ENCODE results near the gene CMTM2. TPM values are rescaled to one million over a fixed set of nuclear protein-coding genes. Genes with fewer than 3 reads are reported as not detected.

The CMTM2 gene
- total RNA-seq, 2 experiments from 2014 or later, result 0.19 to 0.91 TPM

GRCh38 chr16:66603537-66604375 lies 24.5 kb downstream of the CMTM2 start:
- no peaks in the 10 kb centered on the region for H3K9me2 ChIP-seq (ENCODE audit: insufficient read depth, low read length)
- H3K79me2 ChIP-seq (ENCODE audit: insufficient read depth, low read depth, low read length), result no peaks in the 10 kb centered on the region
- H3K4me2 ChIP-seq (ENCODE audit: low read length), result peak overlapping the region; percentile 72
- peaks cover 6% of the 10 kb centered on the region; the same call in 1 of the 2 replicates for H4K20me1 ChIP-seq (ENCODE audit: insufficient read depth, low read length)
- H3K4me3 ChIP-seq (ENCODE audit: low read depth, low read length, poor library complexity, severe bottlenecking), result peak overlapping the region; percentile 84
- peak overlapping the region; percentile 68 for H2AFZ ChIP-seq (ENCODE audit: low read length)
- DNase-seq (ENCODE audit: low spot score), result peak; percentile 75
- no TSS peak for BruUV-seq (replicated peaks)
- intact Hi-C loops (cut with micrococcal nuclease; ENCODE audit: unreplicated experiment), result loop anchor here (1.0 to 5.0 kb wide), 2 partner anchors 51 to 125 kb away; partner anchors contain the start of genes CKLF and TK2
- TF ChIP-seq EZH2phosphoT487 (IDR thresholded peaks at IDR 0.05; ENCODE audit: borderline replicate concordance, low read depth, low read length) (no peak), CTCF (conservative IDR thresholded peaks at IDR 0.05; ENCODE audit: low read length) (no peak)
- POLR2A ChIA-PET, result interaction anchor here (0.8 kb wide), 1 partner anchor 264 kb away, joined by 3 read pairs; no protein-coding TSS in a partner anchor
- H3K9me3 ChIP-seq (ENCODE audit: low read length), result peaks cover 15% of the 10 kb centered on the region; the same call in 1 of the 2 replicates
- H3K4me1 ChIP-seq (ENCODE audit: insufficient read depth, low read length, poor library complexity, severe bottlenecking), result peaks cover 52% of the 10 kb centered on the region
- peak overlapping the region; percentile 53 for H3K27ac ChIP-seq (ENCODE audit: low read depth, low read length, poor library complexity, severe bottlenecking)
- CTCF ChIA-PET (ENCODE audit: unreplicated experiment), result no interaction called here
- H3K36me3 ChIP-seq (ENCODE audit: insufficient read depth, low read length), result peaks cover 2% of the 10 kb centered on the region; the same call in 1 of the 2 replicates

GRCh38 chr16:66604376-66605176 lies 25.3 kb downstream of the CMTM2 start, which contains the start of gene CMTM3:
TSS of gene CMTM3 (plus strand) at chr16:66604704. CDS start at chr16:66604806, 102 bp downstream.
- DNase-seq (ENCODE audit: low spot score), result peak; percentile 81
- Histone ChIP-seq H3K27ac (ENCODE audit: low read depth, low read length, poor library complexity, severe bottlenecking) (peak within 1 kb of the TSS; percentile 53), H3K79me2 (ENCODE audit: insufficient read depth, low read depth, low read length) (no peaks in the 10 kb centered on the region), H3K4me2 (ENCODE audit: low read length) (peak within 1 kb of the TSS; percentile 91), H3K9me2 (ENCODE audit: insufficient read depth, low read length) (no peaks in the 10 kb centered on the region), H2AFZ (ENCODE audit: low read length) (peak within 1 kb of the TSS; percentile 68), H3K4me1 (ENCODE audit: insufficient read depth, low read length, poor library complexity, severe bottlenecking) (peaks cover 52% of the 10 kb centered on the region), H3K9me3 (ENCODE audit: low read length) (peaks cover 15% of the 10 kb centered on the region; the same call in 1 of the 2 replicates), H4K20me1 (ENCODE audit: insufficient read depth, low read length) (peaks cover 6% of the 10 kb centered on the region; the same call in 1 of the 2 replicates), H3K36me3 (ENCODE audit: insufficient read depth, low read length) (peaks cover 10% of the 10 kb centered on the region), H3K4me3 (ENCODE audit: low read depth, low read length, poor library complexity, severe bottlenecking) (peak within 1 kb of the TSS; percentile 84)
- POLR2A ChIA-PET, result interaction anchor here (0.6 kb wide), 1 partner anchor 270 kb away, joined by 4 read pairs; no protein-coding TSS in a partner anchor
- no TSS peak for BruUV-seq (replicated peaks)
- CTCF ChIA-PET (ENCODE audit: unreplicated experiment), result no interaction called here
- intact Hi-C loops (cut with micrococcal nuclease; ENCODE audit: unreplicated experiment), result loop anchor here (1.0 to 5.0 kb wide), 3 partner anchors 52 to 197 kb away; partner anchors contain the start of genes CKLF and TK2
- peak; percentile 76 for TF ChIP-seq CTCF (conservative IDR thresholded peaks at IDR 0.05; ENCODE audit: low read length)
- TF ChIP-seq EZH2phosphoT487 (IDR thresholded peaks at IDR 0.05; ENCODE audit: borderline replicate concordance, low read depth, low read length), result no peak
